Activated CD8-positive, alpha-beta T cell treated with anti-CD3 and anti-CD28 coated beads, Interleukin-2, amount 10 ng/mL, durations not matched to agents 7 days and 5 days (primary cell): ENCODE data around the gene XBP1. TPM values are rescaled to one million over a fixed set of nuclear protein-coding genes. Genes with fewer than 3 reads are reported as not detected.
A peak's percentile ranks its signal among the peaks of the same experiment; 100 is the strongest.

Experiments used
- ATAC-seq: fragments of 150-1000 bp; cut with Tn5 transposase; one replicate; pipeline ENCODE4 v1.10.0; 2021; ENCODE audit warnings: moderate library complexity
- CTCF ChIA-PET: fragments of 350-600 bp; sonication (Branson Sonifier 250); formaldehyde crosslinking; loops from one replicate; lab custom pipeline; 2021; ENCODE audit warnings: antibody characterized with exemption; lab: Charles Lee
- POLR2A ChIA-PET: fragments of 350-600 bp; sonication (Branson Sonifier 250); formaldehyde crosslinking; loops from one replicate; lab custom pipeline; 2021; ENCODE audit warnings: antibody characterized with exemption; lab: Charles Lee
- DNase-seq: peaks from one replicate; pipeline ENCODE4 v3.0.0-alpha.2; 2020
- H3K27ac Mint-ChIP-seq: one replicate; pipeline ENCODE4 v1.8.0; 2021; ENCODE audit warnings: mild to moderate bottlenecking, mixed read lengths
- H3K27me3 Mint-ChIP-seq: one replicate; pipeline ENCODE4 v1.8.0; 2021; ENCODE audit warnings: low read depth, mixed read lengths
- H3K36me3 Mint-ChIP-seq: one replicate; pipeline ENCODE4 v1.8.0; 2021; ENCODE audit warnings: low read depth, mixed read lengths
- H3K4me1 Mint-ChIP-seq: one replicate; pipeline ENCODE4 v1.8.0; 2021; ENCODE audit warnings: low read depth, mixed read lengths
- H3K4me3 Mint-ChIP-seq: one replicate; pipeline ENCODE4 v1.8.0; 2021; ENCODE audit warnings: mild to moderate bottlenecking, mixed read lengths
- H3K9me3 Mint-ChIP-seq: one replicate; pipeline ENCODE4 v1.8.0; 2022; ENCODE audit warnings: mixed read lengths; ENCODE audit not compliant: insufficient read depth
- total RNA-seq, 2 experiments: library from RNA; stranded (reverse); gene quantifications; one replicate each; pipeline ENCODE4 v1.2.3, GENCODE V29; 2021

XBP1 gene
- total RNA-seq, 2 experiments from 2014 or later = 220 to 229 TPM

GRCh38 chr22:28819253-28820096, 19.1 kb upstream of the XBP1 start:
- no peak for ATAC-seq
- H3K27ac Mint-ChIP-seq = peak overlapping the region; percentile 81
- POLR2A ChIA-PET = interaction anchor here (3.3 kb wide), 1 partner anchor 19 kb away, joined by 25 read pairs; the partner anchor contains the start of gene XBP1
- CTCF ChIA-PET = interaction anchor here (0.9 to 3.8 kb wide), 8 partner anchors 8 to 218 kb away, joined by 3 to 21 read pairs (median 5); partner anchors contain the start of genes CCDC117 and XBP1
- H3K4me1 Mint-ChIP-seq = peaks cover 79% of the 10 kb centered on the region
- no peaks in the 10 kb centered on the region for H3K9me3 Mint-ChIP-seq
- DNase-seq = no peak
- H3K27me3 Mint-ChIP-seq = no peaks in the 10 kb centered on the region
- H3K36me3 Mint-ChIP-seq = peaks cover 37% of the 10 kb centered on the region
- H3K4me3 Mint-ChIP-seq = no peak overlapping the region

DNA sequence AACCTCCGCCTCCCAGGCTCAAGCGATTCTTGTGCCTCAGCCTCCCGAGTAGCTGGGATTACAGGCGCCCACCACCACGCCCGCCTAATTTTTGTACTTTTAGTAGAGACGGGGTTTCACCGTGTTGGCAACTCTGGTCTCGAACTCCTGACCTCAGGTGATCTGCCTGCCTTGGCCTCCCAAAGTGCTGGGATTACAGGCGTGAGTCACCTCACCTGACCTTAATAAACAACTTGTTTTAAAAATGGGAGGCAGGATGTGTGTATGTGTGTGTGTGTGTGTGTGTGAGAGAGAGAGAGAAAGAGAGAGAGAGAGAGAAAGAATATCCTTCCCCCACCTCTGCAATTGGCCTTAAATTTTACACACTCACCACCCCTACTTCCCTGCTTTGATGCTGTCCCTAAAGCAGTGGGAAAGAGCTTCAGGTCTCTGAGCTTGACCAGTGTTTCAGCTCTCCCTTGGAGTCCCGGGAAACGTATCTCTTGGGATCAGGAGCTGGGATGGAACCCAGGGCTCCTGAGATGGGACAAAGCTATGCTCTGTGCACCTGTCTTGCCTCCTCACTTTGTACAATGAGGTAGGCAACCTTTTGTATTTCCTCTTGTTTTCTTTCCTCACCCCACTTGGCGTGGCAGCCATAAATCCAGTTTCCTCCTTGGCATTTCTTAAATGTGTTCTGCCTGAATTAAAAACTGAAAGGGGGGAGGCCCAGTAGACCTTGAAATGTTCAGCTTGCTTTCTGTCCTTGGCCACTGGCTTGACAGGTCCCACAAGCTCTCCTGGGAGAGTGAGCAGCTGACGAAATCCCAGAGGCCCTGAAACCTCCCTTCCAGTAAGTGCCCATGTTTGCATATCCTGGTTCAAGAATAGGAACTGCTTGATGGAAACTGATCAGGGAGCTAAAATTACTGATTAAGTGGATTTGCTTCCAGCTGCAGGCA, 17.8 kb upstream of the XBP1 start:
- Mint-ChIP-seq H3K4me1 (peaks cover 82% of the 10 kb centered on the region), H3K9me3 (no peaks in the 10 kb centered on the region), H3K27ac (peak overlapping the region; percentile 81), H3K36me3 (peaks cover 50% of the 10 kb centered on the region), H3K27me3 (no peaks in the 10 kb centered on the region), H3K4me3 (no peak overlapping the region)
- POLR2A ChIA-PET = interaction anchor here (0.7 to 3.3 kb wide), 2 partner anchors 17 to 76 kb away, joined by 4 to 25 read pairs; partner anchors contain the start of gene XBP1
- CTCF ChIA-PET = interaction anchor here (0.9 to 3.8 kb wide), 7 partner anchors 10 to 217 kb away, joined by 3 to 21 read pairs (median 4); partner anchors contain the start of genes CCDC117 and XBP1
- no peak for ATAC-seq
- DNase-seq = peak; percentile 39

GRCh38 chr22:28817064-28817463, 16.7 kb upstream of the XBP1 start:
- CTCF ChIA-PET = interaction anchor here (9.1 kb wide), 1 partner anchor 16 kb away, joined by 98 read pairs; the partner anchor contains the start of gene XBP1
- Mint-ChIP-seq H3K27ac (peak overlapping the region; percentile 57), H3K4me1 (peaks cover 82% of the 10 kb centered on the region), H3K36me3 (peaks cover 52% of the 10 kb centered on the region), H3K27me3 (no peaks in the 10 kb centered on the region), H3K4me3 (no peak overlapping the region), H3K9me3 (no peaks in the 10 kb centered on the region)
- ATAC-seq (no peak), DNase-seq (no peak)
- POLR2A ChIA-PET = no interaction called here

- H3K36me3 Mint-ChIP-seq = peaks cover 45% of the 10 kb centered on the region
- peaks cover 81% of the 10 kb centered on the region for H3K4me1 Mint-ChIP-seq
- no peak for ATAC-seq
- ChIA-PET POLR2A (interaction anchor here (6.7 kb wide), 1 partner anchor 15 kb away, joined by 138 read pairs; the partner anchor contains the start of gene XBP1), CTCF (interaction anchor here (5.4 to 9.1 kb wide), 2 partner anchors 13 to 15 kb away, joined by 52 to 98 read pairs; partner anchors contain the start of gene XBP1)
- H3K4me3 Mint-ChIP-seq = no peak overlapping the region
- no peak for DNase-seq
- no peaks in the 10 kb centered on the region for H3K9me3 Mint-ChIP-seq
- no peak overlapping the region for H3K27ac Mint-ChIP-seq
- no peaks in the 10 kb centered on the region for H3K27me3 Mint-ChIP-seq
These were observed 15.4 kb upstream of the XBP1 start for GRCh38 chr22:28815729-28816128.

GRCh38 chr22:28815111-28815510, 14.7 kb upstream of the XBP1 start:
- H3K36me3 Mint-ChIP-seq = peaks cover 48% of the 10 kb centered on the region
- no peaks in the 10 kb centered on the region for H3K9me3 Mint-ChIP-seq
- CTCF ChIA-PET = interaction anchor here (5.4 to 9.1 kb wide), 2 partner anchors 14 kb away, joined by 52 to 98 read pairs; partner anchors contain the start of gene XBP1
- ATAC-seq (no peak), DNase-seq (no peak)
- peaks cover 85% of the 10 kb centered on the region for H3K4me1 Mint-ChIP-seq
- no peak overlapping the region for H3K4me3 Mint-ChIP-seq
- H3K27ac Mint-ChIP-seq = peak overlapping the region; percentile 45
- no peaks in the 10 kb centered on the region for H3K27me3 Mint-ChIP-seq
- POLR2A ChIA-PET = interaction anchor here (1.0 to 6.7 kb wide), 2 partner anchors 15 to 19 kb away, joined by 3 to 138 read pairs; partner anchors contain the start of gene XBP1

GRCh38 chr22:28813772-28814518, 13.6 kb upstream of the XBP1 start:
- no peak for ATAC-seq
- DNase-seq = no peak
- CTCF ChIA-PET = interaction anchor here (4.0 to 9.1 kb wide), 3 partner anchors 9 to 15 kb away, joined by 23 to 98 read pairs (median 52); partner anchors contain the start of gene XBP1
- Mint-ChIP-seq H3K36me3 (peaks cover 49% of the 10 kb centered on the region), H3K27ac (peak overlapping the region; percentile 68), H3K9me3 (no peaks in the 10 kb centered on the region), H3K4me3 (no peak overlapping the region), H3K27me3 (no peaks in the 10 kb centered on the region), H3K4me1 (peaks cover 85% of the 10 kb centered on the region)
- POLR2A ChIA-PET = interaction anchor here (1.0 to 6.7 kb wide), 2 partner anchors 14 to 18 kb away, joined by 3 to 138 read pairs; partner anchors contain the start of gene XBP1

GRCh38 chr22:28812516-28812915, 12.1 kb upstream of the XBP1 start:
- POLR2A ChIA-PET = interaction anchor here (1.9 to 6.7 kb wide), 3 partner anchors 10 to 18 kb away, joined by 12 to 138 read pairs (median 12); partner anchors contain the start of gene XBP1
- H3K4me1 Mint-ChIP-seq = peaks cover 85% of the 10 kb centered on the region
- ATAC-seq (no peak), DNase-seq (no peak)
- CTCF ChIA-PET = interaction anchor here (1.4 to 9.1 kb wide), 7 partner anchors 10 to 212 kb away, joined by 4 to 98 read pairs (median 11); partner anchors contain the start of genes CCDC117 and XBP1
- peaks cover 61% of the 10 kb centered on the region for H3K36me3 Mint-ChIP-seq
- peak overlapping the region; percentile 96 for H3K27ac Mint-ChIP-seq
- peak overlapping the region; percentile 74 for H3K4me3 Mint-ChIP-seq
- no peaks in the 10 kb centered on the region for H3K9me3 Mint-ChIP-seq
- H3K27me3 Mint-ChIP-seq = no peaks in the 10 kb centered on the region

DNA sequence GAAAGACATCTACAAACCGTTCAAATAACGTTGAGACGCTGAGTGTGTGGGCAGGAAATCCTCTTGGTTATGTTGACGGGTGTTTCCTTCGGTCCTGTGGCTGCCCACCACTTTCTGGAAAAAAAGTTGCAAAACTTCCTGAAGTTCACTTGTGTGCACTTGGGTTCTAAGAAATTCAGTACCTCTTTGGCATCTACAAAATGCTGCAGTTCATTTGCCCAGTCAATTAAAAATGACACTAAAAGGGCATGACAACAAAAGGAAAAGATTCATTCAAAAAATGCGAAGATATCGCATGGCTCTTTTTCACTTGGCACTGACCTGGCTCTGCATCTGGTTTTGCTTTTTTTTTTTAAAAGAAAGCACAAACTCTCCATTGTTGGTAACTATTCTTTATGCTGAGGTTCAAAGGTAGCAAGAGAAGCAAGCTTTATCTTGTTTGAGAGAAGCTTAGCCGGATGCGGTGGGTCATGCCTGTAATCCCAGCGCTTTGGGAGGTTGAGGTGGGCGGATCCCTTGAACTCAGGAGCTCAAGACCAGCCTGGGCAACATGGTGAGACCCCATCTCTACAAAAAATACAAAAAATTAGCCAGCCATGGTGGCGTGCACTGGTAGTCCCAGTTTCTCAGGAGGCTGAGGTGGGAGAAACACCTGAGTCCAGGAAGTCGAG, 10.6 kb upstream of the XBP1 start:
- peaks cover 57% of the 10 kb centered on the region for H3K36me3 Mint-ChIP-seq
- peak; percentile 75 for DNase-seq
- H3K27ac Mint-ChIP-seq = peak overlapping the region; percentile 96
- POLR2A ChIA-PET = interaction anchor here (0.7 to 6.7 kb wide), 7 partner anchors 10 to 38 kb away, joined by 3 to 138 read pairs (median 12); partner anchors contain the start of genes CCDC117 and XBP1
- no peaks in the 10 kb centered on the region for H3K9me3 Mint-ChIP-seq
- ATAC-seq = peak; percentile 52
- no peaks in the 10 kb centered on the region for H3K27me3 Mint-ChIP-seq
- CTCF ChIA-PET = interaction anchor here (1.4 to 9.1 kb wide), 8 partner anchors 9 to 230 kb away, joined by 4 to 98 read pairs (median 10); partner anchors contain the start of genes CCDC117 and XBP1
- peaks cover 82% of the 10 kb centered on the region for H3K4me1 Mint-ChIP-seq
- H3K4me3 Mint-ChIP-seq = peak overlapping the region; percentile 74

DNA sequence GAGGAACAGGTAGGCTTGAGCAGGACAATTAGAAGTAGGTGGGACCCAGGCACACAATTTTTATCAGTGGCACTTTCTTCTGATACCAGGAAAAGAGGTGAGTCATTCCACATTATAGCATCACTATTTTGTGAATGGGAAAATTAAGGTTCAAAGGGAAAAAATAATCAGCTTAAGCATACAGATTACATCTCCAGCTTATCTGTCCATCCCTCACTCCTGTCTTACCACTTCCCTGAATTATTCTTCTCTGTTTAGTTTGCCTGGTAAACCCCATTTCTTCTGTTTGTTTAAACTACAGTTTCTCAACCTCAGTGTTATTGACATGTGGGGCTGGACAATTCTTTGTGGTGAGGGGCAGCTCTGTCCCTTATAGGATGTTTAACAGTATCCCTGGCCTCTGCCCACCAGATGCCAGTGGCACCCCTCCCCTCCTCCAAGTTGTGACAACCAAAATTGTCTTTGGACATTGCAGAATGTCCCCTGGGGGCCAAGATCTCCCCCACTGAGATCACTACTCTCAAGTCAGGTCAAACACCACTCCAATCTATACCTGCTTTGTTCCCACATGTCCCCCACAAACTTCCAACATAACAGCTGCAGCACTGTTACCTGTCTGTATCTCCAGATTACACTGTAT, 8.5 kb upstream of the XBP1 start:
- peak overlapping the region; percentile 62 for H3K27ac Mint-ChIP-seq
- POLR2A ChIA-PET = interaction anchor here (1.3 kb wide), 1 partner anchor 9 kb away, joined by 11 read pairs; the partner anchor contains the start of gene XBP1
- H3K27me3 Mint-ChIP-seq = no peaks in the 10 kb centered on the region
- no peaks in the 10 kb centered on the region for H3K9me3 Mint-ChIP-seq
- no peak overlapping the region for H3K4me3 Mint-ChIP-seq
- H3K4me1 Mint-ChIP-seq = peaks cover 72% of the 10 kb centered on the region
- CTCF ChIA-PET = interaction anchor here (1.2 to 9.1 kb wide), 3 partner anchors 8 to 13 kb away, joined by 3 to 98 read pairs (median 4); partner anchors contain the start of gene XBP1
- ATAC-seq (no peak), DNase-seq (no peak)
- peaks cover 43% of the 10 kb centered on the region for H3K36me3 Mint-ChIP-seq
